GM12873 (cell line): Measurements from ENCODE around the gene CSF1R.

Experiments
- TF ChIP-seq, protein P1 (sequence below): IDR thresholded peaks from 2 replicates; pipeline ENCODE4 v1.5.1; 2012; ENCODE audit warnings: low read depth, mild to moderate bottlenecking, moderate library complexity, low read length, control low read depth; ENCODE audit not compliant: insufficient read depth; ENCODE audit errors: missing control alignments

The CSF1R gene

GRCh38 chr5:150075233-150075632 lies 11.1 kb downstream of the CSF1R start:
- TF ChIP-seq, protein P1, sequence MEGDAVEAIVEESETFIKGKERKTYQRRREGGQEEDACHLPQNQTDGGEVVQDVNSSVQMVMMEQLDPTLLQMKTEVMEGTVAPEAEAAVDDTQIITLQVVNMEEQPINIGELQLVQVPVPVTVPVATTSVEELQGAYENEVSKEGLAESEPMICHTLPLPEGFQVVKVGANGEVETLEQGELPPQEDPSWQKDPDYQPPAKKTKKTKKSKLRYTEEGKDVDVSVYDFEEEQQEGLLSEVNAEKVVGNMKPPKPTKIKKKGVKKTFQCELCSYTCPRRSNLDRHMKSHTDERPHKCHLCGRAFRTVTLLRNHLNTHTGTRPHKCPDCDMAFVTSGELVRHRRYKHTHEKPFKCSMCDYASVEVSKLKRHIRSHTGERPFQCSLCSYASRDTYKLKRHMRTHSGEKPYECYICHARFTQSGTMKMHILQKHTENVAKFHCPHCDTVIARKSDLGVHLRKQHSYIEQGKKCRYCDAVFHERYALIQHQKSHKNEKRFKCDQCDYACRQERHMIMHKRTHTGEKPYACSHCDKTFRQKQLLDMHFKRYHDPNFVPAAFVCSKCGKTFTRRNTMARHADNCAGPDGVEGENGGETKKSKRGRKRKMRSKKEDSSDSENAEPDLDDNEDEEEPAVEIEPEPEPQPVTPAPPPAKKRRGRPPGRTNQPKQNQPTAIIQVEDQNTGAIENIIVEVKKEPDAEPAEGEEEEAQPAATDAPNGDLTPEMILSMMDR, result no peak

- TF ChIP-seq, protein P1, result no peak
These were observed 12.7 kb downstream of the CSF1R start for GRCh38 chr5:150073677-150074076.

DNA sequence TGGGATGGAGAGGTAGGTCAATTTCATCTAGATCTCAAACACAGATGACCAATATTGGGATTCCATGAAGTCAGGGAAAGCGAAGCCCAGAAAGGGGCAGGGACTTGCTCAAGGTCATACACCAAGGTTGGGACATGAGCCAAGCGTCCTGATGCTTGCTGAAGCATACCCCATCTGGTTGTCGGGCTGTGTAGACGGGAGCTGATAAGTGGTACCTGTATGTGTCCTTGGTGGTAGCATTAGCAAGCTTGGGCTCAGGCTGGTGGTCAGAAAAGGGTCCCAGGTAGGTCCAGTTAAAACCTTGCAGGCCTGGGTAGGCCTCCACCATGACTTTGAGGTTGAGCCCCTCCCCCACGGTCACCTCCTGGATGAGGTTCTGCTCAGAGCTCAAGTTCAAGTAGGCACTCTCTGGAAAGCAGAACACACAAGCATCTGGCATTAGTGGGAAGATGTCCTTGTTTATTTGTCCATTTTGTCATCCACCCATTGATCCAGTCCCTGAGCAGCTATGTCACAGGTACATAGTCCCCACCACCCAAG lies 13.2 kb downstream of the CSF1R start:
- TF ChIP-seq, protein P1, result no peak

GRCh38 chr5:150070821-150071220 lies 15.5 kb downstream of the CSF1R start:
- TF ChIP-seq, protein P1, result no peak

DNA sequence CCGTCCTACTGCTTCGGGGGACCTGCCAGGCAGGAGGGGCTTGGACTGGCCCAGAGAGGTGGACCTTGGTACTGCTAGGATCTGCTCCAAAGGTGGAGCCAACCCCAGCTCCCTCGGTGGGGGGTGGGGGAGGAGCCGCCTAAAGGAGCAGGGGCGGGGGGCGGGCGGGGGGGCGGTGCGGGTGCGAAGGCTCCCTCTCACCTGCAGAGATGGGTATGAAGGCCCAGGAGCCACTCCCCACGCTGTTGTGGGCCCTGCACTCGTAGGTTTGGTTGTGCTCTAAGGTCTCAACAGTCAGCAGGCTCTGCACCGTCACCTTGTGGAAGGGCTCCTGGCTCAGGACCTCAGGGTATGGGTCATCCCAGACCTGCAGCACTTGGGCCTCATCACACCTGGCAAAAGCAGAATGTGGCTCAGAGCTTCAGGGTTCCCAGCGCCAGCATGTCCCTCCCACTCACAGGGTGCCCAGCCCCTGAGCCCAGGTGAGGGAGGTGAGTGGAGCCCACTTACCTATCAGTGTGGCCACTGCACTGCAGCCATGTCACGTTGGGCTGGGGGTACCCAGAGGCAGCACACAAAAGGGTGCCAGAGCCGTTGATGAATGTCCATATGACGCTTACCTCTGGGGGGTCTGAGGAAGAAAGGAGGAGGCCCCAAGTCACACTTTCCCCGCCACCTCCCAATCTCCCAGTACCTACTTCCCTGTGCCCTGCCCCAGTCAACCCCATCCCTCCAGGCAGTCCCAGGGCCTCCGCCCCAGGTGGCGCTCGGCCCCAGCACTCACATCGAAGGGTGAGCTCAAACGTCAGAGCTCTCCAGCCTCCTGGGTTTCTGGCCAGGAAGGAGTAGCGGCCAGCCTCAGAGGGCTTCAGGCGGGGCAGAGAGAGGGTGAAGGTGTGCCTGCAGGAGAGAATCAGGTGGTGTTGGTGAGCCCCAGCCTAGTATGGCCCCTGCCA lies 16.4 kb downstream of the CSF1R start:
- TF ChIP-seq, protein P1, result no peak

DNA sequence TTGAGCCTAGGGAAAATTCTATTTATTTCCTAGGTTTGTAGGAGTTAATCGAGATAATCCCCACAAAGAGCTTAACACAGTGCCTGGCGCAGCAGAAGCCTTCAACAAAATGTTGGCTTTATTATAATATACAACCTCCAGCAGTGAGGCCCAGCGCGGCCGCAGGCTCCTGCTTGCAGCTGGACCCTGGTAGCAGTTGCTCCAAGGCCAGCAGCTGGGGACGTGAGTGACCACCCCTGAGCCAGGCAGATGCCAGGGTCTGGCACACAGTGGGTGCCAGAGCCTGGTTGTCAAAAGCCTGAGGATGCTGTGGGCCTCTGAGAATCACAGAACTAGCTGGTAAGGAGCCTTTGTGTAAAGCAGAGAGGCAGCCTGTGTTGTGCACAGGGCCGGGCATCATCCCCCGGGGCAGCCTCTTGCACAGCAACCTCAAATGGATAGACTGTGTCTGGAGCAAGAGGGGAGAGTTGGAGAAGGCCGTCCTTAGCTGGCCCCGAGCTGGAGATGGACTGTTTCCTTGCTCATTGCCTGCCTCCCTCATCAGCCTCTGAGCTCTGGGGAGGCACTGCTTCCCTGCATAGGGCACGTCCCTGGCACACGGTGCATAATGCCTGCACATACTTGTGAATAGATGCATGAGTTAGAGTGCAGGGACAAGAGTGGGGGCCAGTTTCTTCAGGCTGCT lies 17.3 kb downstream of the CSF1R start:
- TF ChIP-seq, protein P1, result no peak

DNA sequence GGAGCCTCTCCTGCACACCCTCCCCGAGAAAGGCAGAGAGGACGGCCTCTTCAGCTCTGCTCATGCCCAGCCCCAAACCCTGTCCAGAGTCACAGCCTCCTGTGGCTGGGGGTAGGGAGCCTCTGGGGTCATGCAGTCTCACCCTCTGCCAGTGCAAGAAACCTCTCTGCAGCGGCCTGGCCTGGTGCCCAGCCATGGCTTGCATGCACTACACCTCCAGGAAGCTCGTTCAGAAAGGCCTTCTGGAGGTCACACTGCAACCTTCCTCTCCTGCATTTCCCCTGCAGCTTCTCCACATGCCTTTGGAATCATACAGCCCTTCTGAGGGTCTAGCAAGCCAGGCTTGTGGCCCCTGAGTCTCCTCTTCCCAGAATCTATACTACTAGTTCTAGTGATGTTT lies 17.9 kb downstream of the CSF1R start:
- TF ChIP-seq, protein P1, result no peak
